HEK293 (cell line): Measurements from ENCODE around the gene CLPSL2.

ENCODE experiments used
- HOXC10 ChIP-seq: sonication (generic); formaldehyde crosslinking; IDR thresholded peaks from 2 replicates; pipeline ENCODE4 v1.8.1; 2023; ENCODE audit warnings: mild to moderate bottlenecking, missing genetic modification reagents
- HOXD13 ChIP-seq: sonication (generic); formaldehyde crosslinking; IDR thresholded peaks from 2 replicates; pipeline ENCODE4 v1.8.0; 2022; ENCODE audit warnings: missing genetic modification reagents, borderline replicate concordance
- IKZF3 ChIP-seq: fragments of 450-650 bp; IDR thresholded peaks from 2 replicates; pipeline ENCODE4 v1.5.0; 2018; ENCODE audit warnings: missing biosample characterization, mild to moderate bottlenecking, missing genetic modification characterization, moderate library complexity
- MEIS1 ChIP-seq: sonication (generic); formaldehyde crosslinking; IDR thresholded peaks from 2 replicates; pipeline ENCODE4 v1.8.1; 2022; ENCODE audit warnings: missing genetic modification reagents, mild to moderate bottlenecking, borderline replicate concordance
- MZF1 ChIP-seq: fragments of 450-650 bp; formaldehyde crosslinking; IDR thresholded peaks from 2 replicates; pipeline ENCODE4 v1.5.1; 2017; ENCODE audit warnings: missing biosample characterization, missing genetic modification characterization, borderline replicate concordance
- ZFP41 ChIP-seq: fragments of 450-650 bp; formaldehyde crosslinking; IDR thresholded peaks from 2 replicates; pipeline ENCODE4 v1.5.1; 2016; ENCODE audit warnings: missing biosample characterization, missing genetic modification characterization, borderline replicate concordance
- ZNF169 ChIP-seq: fragments of 450-650 bp; formaldehyde crosslinking; IDR thresholded peaks from 2 replicates; pipeline ENCODE4 v1.5.1; 2016; ENCODE audit warnings: missing biosample characterization, missing genetic modification characterization
- ZNF202 ChIP-seq: fragments of 450-650 bp; formaldehyde crosslinking; IDR thresholded peaks from 2 replicates; pipeline ENCODE4 v1.5.1; 2016; ENCODE audit warnings: missing biosample characterization, missing genetic modification characterization, borderline replicate concordance
- ZNF311 ChIP-seq: fragments of 450-650 bp; formaldehyde crosslinking; IDR thresholded peaks from 2 replicates; pipeline ENCODE4 v1.5.1; 2017; ENCODE audit warnings: missing biosample characterization, missing genetic modification characterization, borderline replicate concordance
- ZNF341 ChIP-seq: fragments of 450-650 bp; formaldehyde crosslinking; IDR thresholded peaks from 2 replicates; pipeline ENCODE4; 2016; ENCODE audit warnings: low read depth, missing biosample characterization, missing genetic modification characterization
- ZNF404 ChIP-seq: fragments of 450-650 bp; formaldehyde crosslinking; IDR thresholded peaks from 2 replicates; pipeline ENCODE4 v1.5.1; 2017; ENCODE audit warnings: missing biosample characterization, missing genetic modification characterization
- ZNF423 ChIP-seq: fragments of 450-650 bp; formaldehyde crosslinking; IDR thresholded peaks from 2 replicates; pipeline ENCODE4 v1.5.1; 2016; ENCODE audit warnings: missing biosample characterization, missing genetic modification characterization
- ZNF473 ChIP-seq: fragments of 450-650 bp; formaldehyde crosslinking; IDR thresholded peaks from 2 replicates; pipeline ENCODE4 v1.5.1; 2017; ENCODE audit warnings: missing biosample characterization, missing genetic modification characterization
- ZNF571 ChIP-seq: fragments of 450-650 bp; formaldehyde crosslinking; IDR thresholded peaks from 2 replicates; pipeline ENCODE4 v1.5.0; 2017; ENCODE audit warnings: missing biosample characterization, missing genetic modification characterization
- ZNF664 ChIP-seq: fragments of 450-650 bp; formaldehyde crosslinking; IDR thresholded peaks from 2 replicates; pipeline ENCODE4 v1.5.1; 2016; ENCODE audit warnings: missing biosample characterization, missing genetic modification characterization
- ZSCAN23 ChIP-seq: fragments of 450-650 bp; formaldehyde crosslinking; IDR thresholded peaks from 2 replicates; pipeline ENCODE4 v1.5.1; 2016; ENCODE audit warnings: missing biosample characterization, missing genetic modification characterization
- TF ChIP-seq, protein P1 (sequence below): fragments of 450-650 bp; formaldehyde crosslinking; IDR thresholded peaks from 2 replicates; pipeline ENCODE4 v1.5.1; 2016; ENCODE audit warnings: missing biosample characterization, missing genetic modification characterization
- TF ChIP-seq, protein P2 (sequence below): fragments of 450-650 bp; formaldehyde crosslinking; conservative IDR thresholded peaks from 2 replicates; pipeline ENCODE4 v1.5.1; 2016; ENCODE audit warnings: low read depth, missing biosample characterization, missing genetic modification characterization
- TF ChIP-seq, protein P3 (sequence below): fragments of 450-650 bp; formaldehyde crosslinking; IDR thresholded peaks from 2 replicates; pipeline ENCODE4 v1.5.1; 2017; ENCODE audit warnings: missing biosample characterization, missing genetic modification characterization
- TF ChIP-seq, protein P4 (sequence below): fragments of 450-650 bp; formaldehyde crosslinking; IDR thresholded peaks from 2 replicates; pipeline ENCODE4; 2016; ENCODE audit warnings: missing biosample characterization, missing genetic modification characterization
- TF ChIP-seq, protein P5 (sequence below): fragments of 450-650 bp; formaldehyde crosslinking; IDR thresholded peaks from 2 replicates; pipeline ENCODE4 v1.5.1; 2016; ENCODE audit warnings: missing biosample characterization, missing genetic modification characterization
- TF ChIP-seq, protein P6 (sequence below): fragments of 450-650 bp; formaldehyde crosslinking; IDR thresholded peaks from 2 replicates; pipeline ENCODE4 v1.5.1; 2016; ENCODE audit warnings: missing biosample characterization, missing genetic modification characterization, borderline replicate concordance
- TF ChIP-seq, protein P7 (sequence below): fragments of 450-650 bp; formaldehyde crosslinking; IDR thresholded peaks from 2 replicates; pipeline ENCODE4 v1.5.1; 2016; ENCODE audit warnings: missing biosample characterization, missing genetic modification characterization, borderline replicate concordance

The CLPSL2 gene

DNA sequence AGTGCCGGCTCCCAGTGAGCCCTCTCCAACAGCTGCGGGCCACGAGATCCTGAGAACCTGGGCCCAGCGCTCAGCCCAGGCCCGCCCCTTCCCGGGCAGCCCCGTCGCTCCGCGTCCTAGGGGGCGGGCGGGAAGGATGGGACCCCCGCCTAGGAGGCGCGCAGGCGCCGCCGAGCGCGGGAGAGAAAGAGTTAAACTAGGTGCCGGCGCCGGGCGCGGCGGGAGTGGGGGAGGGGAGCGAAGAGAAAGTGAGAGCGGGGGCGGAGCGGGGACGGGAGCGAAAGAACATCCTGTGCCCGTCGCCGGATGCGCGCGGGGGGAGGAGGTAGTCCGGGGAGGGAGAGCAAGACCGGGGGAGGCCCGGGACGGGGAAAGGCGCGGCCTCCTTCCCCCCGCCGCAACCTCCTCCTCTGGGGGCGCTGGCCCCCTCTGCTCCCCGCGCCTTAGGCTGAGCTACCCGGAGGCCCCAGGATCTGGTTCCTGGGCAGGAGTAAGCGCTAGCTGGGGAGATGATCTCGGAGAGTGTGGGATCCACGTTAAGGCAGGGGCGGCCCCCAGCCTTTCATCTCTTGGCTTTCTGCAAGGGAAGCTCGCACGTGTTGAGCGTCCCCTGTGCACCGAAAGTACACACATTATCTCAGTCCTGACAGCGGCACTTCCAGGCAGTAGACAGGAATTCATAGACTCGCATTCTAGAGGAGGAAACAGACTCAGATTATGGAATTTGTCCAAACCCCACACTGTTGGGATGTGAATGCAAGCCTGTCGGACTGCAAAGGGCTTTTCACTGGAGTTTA lies 44.5 kb upstream of the CLPSL2 start (continued):
- TF ChIP-seq ZNF404 (tag by site-specific recombination) (no peak), ZNF423 (tag by site-specific recombination) (peak; percentile 84), ZNF202 (no peak), HOXD13 (CRISPR knock-in tag) (no peak), ZNF311 (tag by site-specific recombination) (no peak), HOXC10 (no peak), ZNF341 (tag by site-specific recombination) (peak; percentile 98), ZFP41 (tag by site-specific recombination) (no peak), ZNF571 (tag by site-specific recombination) (no peak), ZSCAN23 (no peak; the same call in 1 of the 2 replicates), MZF1 (0 out of 2 replicates have a peak, but pooled peaks have one; percentile 55), MEIS1 (CRISPR knock-in tag) (no peak), ZNF473 (tag by site-specific recombination) (no peak), IKZF3 (tag by site-specific recombination) (peak; percentile 67), ZNF169 (no peak), ZNF664 (tag by site-specific recombination) (no peak)
- TF ChIP-seq, protein P1, sequence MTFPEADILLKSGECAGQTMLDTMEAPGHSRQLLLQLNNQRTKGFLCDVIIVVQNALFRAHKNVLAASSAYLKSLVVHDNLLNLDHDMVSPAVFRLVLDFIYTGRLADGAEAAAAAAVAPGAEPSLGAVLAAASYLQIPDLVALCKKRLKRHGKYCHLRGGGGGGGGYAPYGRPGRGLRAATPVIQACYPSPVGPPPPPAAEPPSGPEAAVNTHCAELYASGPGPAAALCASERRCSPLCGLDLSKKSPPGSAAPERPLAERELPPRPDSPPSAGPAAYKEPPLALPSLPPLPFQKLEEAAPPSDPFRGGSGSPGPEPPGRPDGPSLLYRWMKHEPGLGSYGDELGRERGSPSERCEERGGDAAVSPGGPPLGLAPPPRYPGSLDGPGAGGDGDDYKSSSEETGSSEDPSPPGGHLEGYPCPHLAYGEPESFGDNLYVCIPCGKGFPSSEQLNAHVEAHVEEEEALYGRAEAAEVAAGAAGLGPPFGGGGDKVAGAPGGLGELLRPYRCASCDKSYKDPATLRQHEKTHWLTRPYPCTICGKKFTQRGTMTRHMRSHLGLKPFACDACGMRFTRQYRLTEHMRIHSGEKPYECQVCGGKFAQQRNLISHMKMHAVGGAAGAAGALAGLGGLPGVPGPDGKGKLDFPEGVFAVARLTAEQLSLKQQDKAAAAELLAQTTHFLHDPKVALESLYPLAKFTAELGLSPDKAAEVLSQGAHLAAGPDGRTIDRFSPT, result peak; percentile 96
- TF ChIP-seq, protein P2, sequence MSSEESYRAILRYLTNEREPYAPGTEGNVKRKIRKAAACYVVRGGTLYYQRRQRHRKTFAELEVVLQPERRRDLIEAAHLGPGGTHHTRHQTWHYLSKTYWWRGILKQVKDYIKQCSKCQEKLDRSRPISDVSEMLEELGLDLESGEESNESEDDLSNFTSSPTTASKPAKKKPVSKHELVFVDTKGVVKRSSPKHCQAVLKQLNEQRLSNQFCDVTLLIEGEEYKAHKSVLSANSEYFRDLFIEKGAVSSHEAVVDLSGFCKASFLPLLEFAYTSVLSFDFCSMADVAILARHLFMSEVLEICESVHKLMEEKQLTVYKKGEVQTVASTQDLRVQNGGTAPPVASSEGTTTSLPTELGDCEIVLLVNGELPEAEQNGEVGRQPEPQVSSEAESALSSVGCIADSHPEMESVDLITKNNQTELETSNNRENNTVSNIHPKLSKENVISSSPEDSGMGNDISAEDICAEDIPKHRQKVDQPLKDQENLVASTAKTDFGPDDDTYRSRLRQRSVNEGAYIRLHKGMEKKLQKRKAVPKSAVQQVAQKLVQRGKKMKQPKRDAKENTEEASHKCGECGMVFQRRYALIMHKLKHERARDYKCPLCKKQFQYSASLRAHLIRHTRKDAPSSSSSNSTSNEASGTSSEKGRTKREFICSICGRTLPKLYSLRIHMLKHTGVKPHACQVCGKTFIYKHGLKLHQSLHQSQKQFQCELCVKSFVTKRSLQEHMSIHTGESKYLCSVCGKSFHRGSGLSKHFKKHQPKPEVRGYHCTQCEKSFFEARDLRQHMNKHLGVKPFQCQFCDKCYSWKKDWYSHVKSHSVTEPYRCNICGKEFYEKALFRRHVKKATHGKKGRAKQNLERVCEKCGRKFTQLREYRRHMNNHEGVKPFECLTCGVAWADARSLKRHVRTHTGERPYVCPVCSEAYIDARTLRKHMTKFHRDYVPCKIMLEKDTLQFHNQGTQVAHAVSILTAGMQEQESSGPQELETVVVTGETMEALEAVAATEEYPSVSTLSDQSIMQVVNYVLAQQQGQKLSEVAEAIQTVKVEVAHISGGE (tag by site-specific recombination), result peak; percentile 88
- TF ChIP-seq, protein P3, sequence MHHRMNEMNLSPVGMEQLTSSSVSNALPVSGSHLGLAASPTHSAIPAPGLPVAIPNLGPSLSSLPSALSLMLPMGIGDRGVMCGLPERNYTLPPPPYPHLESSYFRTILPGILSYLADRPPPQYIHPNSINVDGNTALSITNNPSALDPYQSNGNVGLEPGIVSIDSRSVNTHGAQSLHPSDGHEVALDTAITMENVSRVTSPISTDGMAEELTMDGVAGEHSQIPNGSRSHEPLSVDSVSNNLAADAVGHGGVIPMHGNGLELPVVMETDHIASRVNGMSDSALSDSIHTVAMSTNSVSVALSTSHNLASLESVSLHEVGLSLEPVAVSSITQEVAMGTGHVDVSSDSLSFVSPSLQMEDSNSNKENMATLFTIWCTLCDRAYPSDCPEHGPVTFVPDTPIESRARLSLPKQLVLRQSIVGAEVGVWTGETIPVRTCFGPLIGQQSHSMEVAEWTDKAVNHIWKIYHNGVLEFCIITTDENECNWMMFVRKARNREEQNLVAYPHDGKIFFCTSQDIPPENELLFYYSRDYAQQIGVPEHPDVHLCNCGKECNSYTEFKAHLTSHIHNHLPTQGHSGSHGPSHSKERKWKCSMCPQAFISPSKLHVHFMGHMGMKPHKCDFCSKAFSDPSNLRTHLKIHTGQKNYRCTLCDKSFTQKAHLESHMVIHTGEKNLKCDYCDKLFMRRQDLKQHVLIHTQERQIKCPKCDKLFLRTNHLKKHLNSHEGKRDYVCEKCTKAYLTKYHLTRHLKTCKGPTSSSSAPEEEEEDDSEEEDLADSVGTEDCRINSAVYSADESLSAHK (tag by site-specific recombination), result peak; percentile 52; the same call in 1 of the 2 replicates
- TF ChIP-seq, protein P4, sequence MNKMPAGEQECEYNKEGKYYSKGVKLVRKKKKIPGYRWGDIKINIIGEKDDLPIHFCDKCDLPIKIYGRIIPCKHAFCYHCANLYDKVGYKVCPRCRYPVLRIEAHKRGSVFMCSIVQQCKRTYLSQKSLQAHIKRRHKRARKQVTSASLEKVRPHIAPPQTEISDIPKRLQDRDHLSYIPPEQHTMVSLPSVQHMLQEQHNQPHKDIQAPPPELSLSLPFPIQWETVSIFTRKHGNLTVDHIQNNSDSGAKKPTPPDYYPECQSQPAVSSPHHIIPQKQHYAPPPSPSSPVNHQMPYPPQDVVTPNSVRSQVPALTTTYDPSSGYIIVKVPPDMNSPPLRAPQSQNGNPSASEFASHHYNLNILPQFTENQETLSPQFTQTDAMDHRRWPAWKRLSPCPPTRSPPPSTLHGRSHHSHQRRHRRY (tag by site-specific recombination), result no peak
- TF ChIP-seq, protein P5, sequence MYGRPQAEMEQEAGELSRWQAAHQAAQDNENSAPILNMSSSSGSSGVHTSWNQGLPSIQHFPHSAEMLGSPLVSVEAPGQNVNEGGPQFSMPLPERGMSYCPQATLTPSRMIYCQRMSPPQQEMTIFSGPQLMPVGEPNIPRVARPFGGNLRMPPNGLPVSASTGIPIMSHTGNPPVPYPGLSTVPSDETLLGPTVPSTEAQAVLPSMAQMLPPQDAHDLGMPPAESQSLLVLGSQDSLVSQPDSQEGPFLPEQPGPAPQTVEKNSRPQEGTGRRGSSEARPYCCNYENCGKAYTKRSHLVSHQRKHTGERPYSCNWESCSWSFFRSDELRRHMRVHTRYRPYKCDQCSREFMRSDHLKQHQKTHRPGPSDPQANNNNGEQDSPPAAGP (tag by site-specific recombination), result peak; percentile 94
- TF ChIP-seq, protein P6, sequence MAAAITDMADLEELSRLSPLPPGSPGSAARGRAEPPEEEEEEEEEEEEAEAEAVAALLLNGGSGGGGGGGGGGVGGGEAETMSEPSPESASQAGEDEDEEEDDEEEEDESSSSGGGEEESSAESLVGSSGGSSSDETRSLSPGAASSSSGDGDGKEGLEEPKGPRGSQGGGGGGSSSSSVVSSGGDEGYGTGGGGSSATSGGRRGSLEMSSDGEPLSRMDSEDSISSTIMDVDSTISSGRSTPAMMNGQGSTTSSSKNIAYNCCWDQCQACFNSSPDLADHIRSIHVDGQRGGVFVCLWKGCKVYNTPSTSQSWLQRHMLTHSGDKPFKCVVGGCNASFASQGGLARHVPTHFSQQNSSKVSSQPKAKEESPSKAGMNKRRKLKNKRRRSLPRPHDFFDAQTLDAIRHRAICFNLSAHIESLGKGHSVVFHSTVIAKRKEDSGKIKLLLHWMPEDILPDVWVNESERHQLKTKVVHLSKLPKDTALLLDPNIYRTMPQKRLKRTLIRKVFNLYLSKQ, result no peak
- TF ChIP-seq, protein P7, sequence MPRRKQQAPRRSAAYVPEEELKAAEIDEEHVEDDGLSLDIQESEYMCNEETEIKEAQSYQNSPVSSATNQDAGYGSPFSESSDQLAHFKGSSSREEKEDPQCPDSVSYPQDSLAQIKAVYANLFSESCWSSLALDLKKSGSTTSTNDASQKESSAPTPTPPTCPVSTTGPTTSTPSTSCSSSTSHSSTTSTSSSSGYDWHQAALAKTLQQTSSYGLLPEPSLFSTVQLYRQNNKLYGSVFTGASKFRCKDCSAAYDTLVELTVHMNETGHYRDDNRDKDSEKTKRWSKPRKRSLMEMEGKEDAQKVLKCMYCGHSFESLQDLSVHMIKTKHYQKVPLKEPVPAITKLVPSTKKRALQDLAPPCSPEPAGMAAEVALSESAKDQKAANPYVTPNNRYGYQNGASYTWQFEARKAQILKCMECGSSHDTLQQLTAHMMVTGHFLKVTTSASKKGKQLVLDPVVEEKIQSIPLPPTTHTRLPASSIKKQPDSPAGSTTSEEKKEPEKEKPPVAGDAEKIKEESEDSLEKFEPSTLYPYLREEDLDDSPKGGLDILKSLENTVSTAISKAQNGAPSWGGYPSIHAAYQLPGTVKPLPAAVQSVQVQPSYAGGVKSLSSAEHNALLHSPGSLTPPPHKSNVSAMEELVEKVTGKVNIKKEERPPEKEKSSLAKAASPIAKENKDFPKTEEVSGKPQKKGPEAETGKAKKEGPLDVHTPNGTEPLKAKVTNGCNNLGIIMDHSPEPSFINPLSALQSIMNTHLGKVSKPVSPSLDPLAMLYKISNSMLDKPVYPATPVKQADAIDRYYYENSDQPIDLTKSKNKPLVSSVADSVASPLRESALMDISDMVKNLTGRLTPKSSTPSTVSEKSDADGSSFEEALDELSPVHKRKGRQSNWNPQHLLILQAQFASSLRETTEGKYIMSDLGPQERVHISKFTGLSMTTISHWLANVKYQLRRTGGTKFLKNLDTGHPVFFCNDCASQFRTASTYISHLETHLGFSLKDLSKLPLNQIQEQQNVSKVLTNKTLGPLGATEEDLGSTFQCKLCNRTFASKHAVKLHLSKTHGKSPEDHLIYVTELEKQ (tag by site-specific recombination), result no peak
